D721Med (cell line): Measurements from ENCODE around the gene ELK3.

Experiments used
- DNase-seq: peaks from one replicate; pipeline ENCODE4 v3.0.0; 2011; ENCODE audit warnings: low spot score; ENCODE audit not compliant: insufficient read length
- FAIRE-seq: peaks from 2 replicates; lab custom pipeline; 2011; peaks lifted over from hg19 to GRCh38; lab: Jason Lieb, UNC
- TF ChIP-seq, protein P1 (sequence below): IDR thresholded peaks from 2 replicates; pipeline ENCODE4 v1.5.1; 2012; ENCODE audit warnings: mild to moderate bottlenecking, control low read depth; ENCODE audit not compliant: insufficient read depth; ENCODE audit errors: missing control alignments

The ELK3 gene

DNA sequence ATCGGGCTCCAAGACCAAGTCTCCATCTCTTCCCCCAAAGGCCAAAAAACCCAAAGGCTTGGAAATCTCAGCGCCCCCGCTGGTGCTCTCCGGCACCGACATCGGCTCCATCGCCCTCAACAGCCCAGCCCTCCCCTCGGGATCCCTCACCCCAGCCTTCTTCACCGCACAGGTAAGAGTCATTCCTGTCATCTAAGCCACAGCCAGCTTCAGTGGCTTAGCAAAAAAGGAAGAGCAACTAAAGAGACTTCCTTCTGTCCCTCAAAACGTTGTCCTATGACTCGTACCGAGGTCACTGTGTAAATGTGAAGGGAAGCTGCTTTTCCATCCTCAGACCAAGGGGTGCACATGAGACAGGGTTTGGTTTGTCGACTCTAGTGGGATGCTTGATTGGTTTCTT lies 53.4 kb downstream of the ELK3 start:
- FAIRE-seq (no peak), DNase-seq (no peak)
- TF ChIP-seq, protein P1, sequence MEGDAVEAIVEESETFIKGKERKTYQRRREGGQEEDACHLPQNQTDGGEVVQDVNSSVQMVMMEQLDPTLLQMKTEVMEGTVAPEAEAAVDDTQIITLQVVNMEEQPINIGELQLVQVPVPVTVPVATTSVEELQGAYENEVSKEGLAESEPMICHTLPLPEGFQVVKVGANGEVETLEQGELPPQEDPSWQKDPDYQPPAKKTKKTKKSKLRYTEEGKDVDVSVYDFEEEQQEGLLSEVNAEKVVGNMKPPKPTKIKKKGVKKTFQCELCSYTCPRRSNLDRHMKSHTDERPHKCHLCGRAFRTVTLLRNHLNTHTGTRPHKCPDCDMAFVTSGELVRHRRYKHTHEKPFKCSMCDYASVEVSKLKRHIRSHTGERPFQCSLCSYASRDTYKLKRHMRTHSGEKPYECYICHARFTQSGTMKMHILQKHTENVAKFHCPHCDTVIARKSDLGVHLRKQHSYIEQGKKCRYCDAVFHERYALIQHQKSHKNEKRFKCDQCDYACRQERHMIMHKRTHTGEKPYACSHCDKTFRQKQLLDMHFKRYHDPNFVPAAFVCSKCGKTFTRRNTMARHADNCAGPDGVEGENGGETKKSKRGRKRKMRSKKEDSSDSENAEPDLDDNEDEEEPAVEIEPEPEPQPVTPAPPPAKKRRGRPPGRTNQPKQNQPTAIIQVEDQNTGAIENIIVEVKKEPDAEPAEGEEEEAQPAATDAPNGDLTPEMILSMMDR, result no peak

DNA sequence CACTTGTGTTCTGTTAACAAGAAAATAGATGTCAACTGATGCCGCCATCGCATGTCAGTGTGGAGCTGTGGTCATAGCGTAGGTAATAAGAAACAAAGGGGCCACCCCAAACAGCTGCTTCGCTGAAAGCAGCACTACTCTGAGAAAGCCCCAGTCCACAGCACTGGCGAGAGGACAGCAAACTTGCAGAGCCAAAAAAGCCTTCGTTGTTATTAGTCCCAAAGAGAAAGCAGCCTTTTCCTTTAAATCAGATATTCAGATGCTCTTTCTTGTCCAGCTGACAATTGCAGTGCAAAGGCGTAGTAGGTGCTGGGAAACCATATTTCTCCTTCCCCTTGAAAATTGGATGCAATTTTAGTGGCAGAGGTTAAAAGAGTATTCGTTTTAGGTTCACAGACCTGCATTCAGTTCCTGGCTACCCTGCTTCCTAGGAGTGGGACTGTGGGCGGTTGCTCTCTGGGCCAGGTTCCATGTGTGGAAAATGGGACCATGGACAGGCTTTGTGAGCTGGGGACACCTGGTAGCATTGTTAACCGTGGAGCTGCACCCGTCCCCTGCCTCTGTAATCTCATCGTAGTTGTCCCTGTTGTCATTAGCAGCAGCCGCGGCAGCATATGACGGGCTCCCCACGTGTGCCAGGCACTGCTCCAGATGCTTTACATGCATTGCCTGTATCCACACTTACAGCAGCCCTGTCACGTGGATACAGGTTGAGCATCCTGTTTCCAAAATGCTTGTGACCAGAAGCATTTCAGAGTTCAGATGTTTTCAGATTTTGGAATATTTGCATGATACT lies 54.2 kb downstream of the ELK3 start:
- no peak for FAIRE-seq
- TF ChIP-seq, protein P1, result no peak
- DNase-seq, result no peak

DNA sequence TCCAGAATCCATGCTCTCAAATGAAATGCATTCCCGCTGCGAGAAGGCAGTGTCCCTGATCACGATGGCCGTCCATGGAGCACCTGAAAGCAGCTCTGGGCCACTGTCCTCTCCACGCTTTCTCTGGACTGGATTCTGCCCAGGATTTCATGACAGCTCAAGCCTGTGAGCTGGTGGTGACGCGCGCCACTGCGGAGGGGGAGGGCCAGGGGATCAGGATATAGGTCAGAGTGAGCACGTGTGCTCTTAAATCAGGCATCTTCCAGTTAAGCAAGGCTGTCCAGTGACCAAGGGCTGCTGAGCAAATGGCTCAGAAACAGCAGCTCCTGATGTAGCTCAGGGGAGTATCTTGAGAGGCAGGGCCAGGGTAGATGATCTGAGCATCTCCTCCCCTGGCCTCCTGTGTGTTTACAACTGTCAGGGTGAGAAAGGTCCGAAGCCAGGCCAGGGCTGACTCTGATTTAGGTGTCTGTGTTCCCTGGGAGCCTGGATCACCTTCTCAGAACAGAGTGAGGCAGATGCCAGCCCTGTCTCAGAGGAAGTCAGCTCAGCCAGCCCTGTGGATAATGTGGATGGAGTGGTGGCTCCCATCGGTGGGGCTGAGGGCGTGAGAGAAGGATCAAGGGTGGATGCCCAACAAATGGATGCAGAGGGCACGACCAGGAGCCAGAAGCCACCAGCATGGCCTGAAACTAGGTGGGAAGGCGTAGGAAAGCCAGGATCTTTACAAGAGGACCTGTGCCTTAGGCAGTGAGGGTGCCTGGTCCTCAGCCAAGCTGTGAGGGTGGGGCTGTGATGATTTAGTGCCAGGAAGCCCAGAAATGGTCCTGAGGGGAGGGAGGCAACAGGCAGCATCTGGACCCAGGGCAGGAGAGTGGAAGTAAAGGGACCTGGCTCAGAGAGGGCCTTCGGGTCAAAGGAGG lies 55.3 kb downstream of the ELK3 start:
- FAIRE-seq, result no peak
- TF ChIP-seq, protein P1, result no peak
- no peak for DNase-seq

DNA sequence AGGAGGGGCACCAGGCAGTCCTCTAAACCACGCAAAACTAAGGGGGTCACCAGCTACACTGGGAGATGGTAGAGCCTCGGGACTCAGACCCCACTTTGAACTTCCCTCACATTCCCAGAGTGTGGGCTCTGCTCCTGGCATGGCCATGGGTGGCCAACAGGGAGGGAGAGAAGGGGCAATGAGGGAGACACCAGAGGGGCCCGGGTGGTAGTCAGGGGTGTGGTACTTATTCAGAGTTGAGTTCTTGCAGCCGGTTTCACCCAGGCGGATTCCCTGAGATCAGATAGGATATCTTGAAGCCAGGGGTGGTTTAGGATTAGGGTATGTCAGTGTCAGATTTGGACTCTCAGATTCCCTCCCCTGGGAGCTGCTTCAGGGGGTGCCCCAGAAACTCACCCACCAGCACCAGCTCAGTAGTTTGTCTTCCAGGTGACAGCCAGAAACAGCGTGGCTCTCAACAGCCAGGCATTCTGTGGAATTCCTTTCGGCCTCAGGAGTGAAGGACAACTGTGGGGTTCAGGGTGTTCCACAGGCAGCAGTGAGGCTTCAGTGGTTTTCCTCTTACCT lies 56.0 kb downstream of the ELK3 start:
- DNase-seq, result no peak
- TF ChIP-seq, protein P1, result no peak
- FAIRE-seq, result no peak

DNA sequence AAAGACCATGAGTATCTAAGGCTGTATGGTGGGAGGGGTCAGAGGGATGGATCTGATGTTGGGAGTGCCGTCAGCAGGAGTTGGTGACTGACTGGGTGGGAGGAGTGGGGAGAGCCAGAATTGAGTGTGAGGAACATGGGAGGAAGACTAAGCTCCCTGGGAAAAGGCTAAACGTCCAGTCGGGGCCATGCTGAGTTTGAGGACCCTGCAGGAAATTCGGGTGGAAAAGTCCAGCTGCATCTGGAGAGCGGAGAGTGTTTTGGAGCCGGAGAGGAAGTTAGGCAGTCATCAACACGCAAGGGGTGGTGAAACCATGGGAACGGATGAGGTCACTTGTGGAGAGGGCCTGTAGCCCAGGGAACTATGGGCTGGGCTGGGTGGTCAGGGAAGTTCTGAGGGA lies 60.9 kb downstream of the ELK3 start:
- DNase-seq (no peak), FAIRE-seq (no peak)
- TF ChIP-seq, protein P1, result no peak

DNA sequence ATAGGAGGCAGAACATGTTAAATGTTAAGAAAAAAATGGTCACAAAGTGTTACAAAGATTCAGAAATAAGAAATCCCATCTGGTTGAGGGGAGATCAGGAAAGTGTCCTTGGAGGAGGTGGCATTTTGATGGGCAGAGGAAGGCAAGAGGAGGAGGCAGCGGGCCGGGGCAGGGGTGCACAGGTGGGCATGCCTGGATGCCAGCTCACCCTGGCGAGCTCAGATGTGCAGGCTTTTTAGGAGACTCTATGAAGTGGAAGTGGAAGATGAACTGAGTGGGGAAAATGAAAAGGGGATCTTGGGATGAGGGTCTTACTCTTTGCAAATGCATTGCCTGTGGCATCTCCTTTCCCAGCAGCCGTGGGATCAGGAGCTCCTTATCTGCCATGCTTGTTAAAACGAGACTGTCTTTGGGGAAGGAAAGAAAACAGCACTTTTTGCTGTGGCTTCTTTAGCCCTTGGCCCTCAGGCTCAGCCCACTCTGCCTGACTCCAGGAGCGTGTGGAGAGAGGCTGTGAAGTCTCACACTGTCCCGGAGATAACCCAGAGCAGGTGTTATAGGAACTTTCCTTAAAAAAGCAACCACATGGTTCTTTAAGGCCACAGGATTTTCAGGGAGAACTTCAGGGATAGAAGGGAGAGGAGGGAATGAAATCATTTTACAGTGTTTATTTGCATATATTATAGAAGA lies 62.6 kb downstream of the ELK3 start:
- no peak for FAIRE-seq

More for the DNA sequence above, 62.6 kb downstream of the ELK3 start:
- TF ChIP-seq, protein P1, result no peak
- no peak for DNase-seq
